AG09309 (cell line): ENCODE data around the gene SNX12.

Experiments
- DNase-seq: peaks from one replicate; pipeline ENCODE4 v3.0.0-alpha.2; 2010; ENCODE audit warnings: low read depth
- H3K4me3 ChIP-seq: 2 replicates; pipeline ENCODE4 v1.5.1; 2011; ENCODE audit warnings: mild to moderate bottlenecking, low read depth, low read length, moderate library complexity; ENCODE audit not compliant: control insufficient read depth
- CTCF ChIP-seq: IDR thresholded peaks from 2 replicates; pipeline ENCODE4 v1.5.1; 2011; ENCODE audit warnings: mild to moderate bottlenecking, low read depth, low read length, inconsistent platforms; ENCODE audit not compliant: insufficient read depth, control insufficient read depth; ENCODE audit errors: missing control alignments

The SNX12 gene

GRCh38 chrX:71107245-71107644 is 39.1 kb upstream of the SNX12 start:
- no peak for DNase-seq
- no peak for TF ChIP-seq CTCF
- no peak overlapping the region for H3K4me3 ChIP-seq

- TF ChIP-seq CTCF = no peak
- DNase-seq = no peak
Observed at GRCh38 chrX:71106427-71106826, 38.3 kb upstream of the SNX12 start, which contains the start of gene CXorf65. Gene CXorf65 (minus strand): TSS chrX:71106740. CDS start chrX:71106556, 184 bp downstream.

GRCh38 chrX:71105628-71106027 is 37.5 kb upstream of the SNX12 start:
- TF ChIP-seq CTCF = no peak
- H3K4me3 ChIP-seq = no peak overlapping the region
- DNase-seq = no peak

More at GRCh38 chrX:71106427-71106826, 38.3 kb upstream of the SNX12 start, which contains the start of gene CXorf65:
- no peak within 1 kb of the TSS for H3K4me3 ChIP-seq

- no peak for TF ChIP-seq CTCF
- no peak overlapping the region for H3K4me3 ChIP-seq
- no peak for DNase-seq
Observed at GRCh38 chrX:71103110-71103983, 35.2 kb upstream of the SNX12 start.

- H3K4me3 ChIP-seq = no peak overlapping the region
- no peak for TF ChIP-seq CTCF
- DNase-seq = no peak
Observed at GRCh38 chrX:71102292-71102691, 34.2 kb upstream of the SNX12 start.

- no peak overlapping the region for H3K4me3 ChIP-seq
- DNase-seq = no peak
- TF ChIP-seq CTCF = no peak
Observed at GRCh38 chrX:71100581-71101505, 32.7 kb upstream of the SNX12 start.
